Uterus (tissue), 2 donors: ENCODE results near the gene PCDHGA11.
A peak's percentile ranks its signal among the peaks of the same experiment; 100 is the strongest.

ENCODE experiments used
- POLR2A ChIP-seq, 2 donors: fragments of 450-650 bp; IDR thresholded peaks; one replicate each; pipeline ENCODE4 v1.6.1; 2016; ENCODE audit warnings: antibody characterized with exemption in 2 of 2, mild to moderate bottlenecking in 1 of 2, moderate library complexity in 1 of 2
- TF ChIP-seq, protein P1 (sequence below), 4 experiments: fragments of 200-600 bp in 2 of 4; fragments of 450-650 bp in 2 of 4; sonication (generic) in 2 of 4; IDR thresholded peaks; one replicate each; pipeline ENCODE4 v1.5.1; 2016 to 2019; ENCODE audit warnings: antibody characterized with exemption in 4 of 4, mild to moderate bottlenecking in 2 of 4, moderate library complexity in 1 of 4

DNA sequence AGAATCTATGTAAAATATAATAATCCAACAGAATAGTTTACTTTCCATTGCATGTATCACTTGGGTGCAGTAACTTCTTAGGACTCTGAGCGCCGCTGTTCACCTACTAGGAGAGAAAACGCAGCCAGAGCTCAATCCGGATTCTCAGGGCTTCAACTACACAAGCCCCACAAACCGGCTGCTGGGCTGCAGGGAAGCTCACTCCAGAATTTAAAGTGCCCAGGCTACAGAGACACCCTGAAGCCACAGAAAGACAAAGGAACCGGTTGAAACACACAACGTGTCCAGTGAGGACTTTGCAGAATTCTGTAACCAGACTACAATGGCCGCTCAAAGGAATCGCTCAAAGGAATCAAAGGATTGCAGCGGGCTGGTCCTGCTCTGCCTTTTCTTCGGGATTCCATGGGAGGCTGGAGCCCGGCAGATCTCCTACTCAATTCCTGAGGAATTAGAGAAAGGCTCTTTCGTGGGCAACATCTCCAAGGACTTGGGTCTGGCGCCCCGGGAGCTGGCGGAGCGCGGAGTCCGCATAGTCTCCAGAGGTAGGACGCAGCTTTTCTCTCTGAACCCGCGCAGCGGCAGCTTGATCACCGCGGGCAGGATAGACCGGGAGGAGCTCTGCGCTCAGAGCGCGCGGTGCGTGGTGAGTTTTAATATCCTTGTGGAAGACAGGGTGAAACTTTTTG lies 7.9 kb upstream of the PCDHGA11 start, which contains the start of gene PCDHGA10:
- TF ChIP-seq, protein P1, sequence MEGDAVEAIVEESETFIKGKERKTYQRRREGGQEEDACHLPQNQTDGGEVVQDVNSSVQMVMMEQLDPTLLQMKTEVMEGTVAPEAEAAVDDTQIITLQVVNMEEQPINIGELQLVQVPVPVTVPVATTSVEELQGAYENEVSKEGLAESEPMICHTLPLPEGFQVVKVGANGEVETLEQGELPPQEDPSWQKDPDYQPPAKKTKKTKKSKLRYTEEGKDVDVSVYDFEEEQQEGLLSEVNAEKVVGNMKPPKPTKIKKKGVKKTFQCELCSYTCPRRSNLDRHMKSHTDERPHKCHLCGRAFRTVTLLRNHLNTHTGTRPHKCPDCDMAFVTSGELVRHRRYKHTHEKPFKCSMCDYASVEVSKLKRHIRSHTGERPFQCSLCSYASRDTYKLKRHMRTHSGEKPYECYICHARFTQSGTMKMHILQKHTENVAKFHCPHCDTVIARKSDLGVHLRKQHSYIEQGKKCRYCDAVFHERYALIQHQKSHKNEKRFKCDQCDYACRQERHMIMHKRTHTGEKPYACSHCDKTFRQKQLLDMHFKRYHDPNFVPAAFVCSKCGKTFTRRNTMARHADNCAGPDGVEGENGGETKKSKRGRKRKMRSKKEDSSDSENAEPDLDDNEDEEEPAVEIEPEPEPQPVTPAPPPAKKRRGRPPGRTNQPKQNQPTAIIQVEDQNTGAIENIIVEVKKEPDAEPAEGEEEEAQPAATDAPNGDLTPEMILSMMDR (IDR thresholded peaks at IDR 0.05), result peak in 1 of 4 experiments; percentile 4
- no peak for TF ChIP-seq POLR2A (IDR thresholded peaks at IDR 0.05)
